Upper lobe of left lung (tissue), 6 donors: Measurements from ENCODE around the gene DGKG. TPM values are rescaled to one million over a fixed set of nuclear protein-coding genes. Genes with fewer than 3 reads are reported as not detected.
A peak's percentile ranks its signal among the peaks of the same experiment; 100 is the strongest.

Experiments
- ATAC-seq, 2 donors: fragments of 200-7000 bp; cut with Tn5 transposase; one replicate each; pipeline ENCODE4 v1.9.1; 2022; ENCODE audit warnings: mild to moderate bottlenecking in 2 of 2, moderate library complexity in 2 of 2; ENCODE audit not compliant: low FRiP score in 2 of 2
- DNase-seq, 2 donors: peaks; one replicate each; pipeline ENCODE4 v3.0.0-alpha.2; 2019 to 2020
- H3K27ac ChIP-seq, 4 donors: fragments of 200-600 bp; sonication (generic); one replicate each; pipeline ENCODE4 v1.5.1; 2016 to 2019
- H3K27me3 ChIP-seq, 4 donors: fragments of 200-600 bp; sonication (generic); one replicate each; pipeline ENCODE4 v1.5.1; 2017 to 2019
- H3K36me3 ChIP-seq, 4 donors: fragments of 200-600 bp; sonication (generic); one replicate each; pipeline ENCODE4 v1.5.1; 2016 to 2019
- H3K4me1 ChIP-seq, 4 donors: fragments of 200-600 bp; sonication (generic); one replicate each; pipeline ENCODE4 v1.5.1; 2018 to 2019
- H3K4me3 ChIP-seq, 4 donors: fragments of 200-600 bp; sonication (generic); one replicate each; pipeline ENCODE4 v1.5.1; 2017 to 2019; ENCODE audit warnings: mild to moderate bottlenecking in 2 of 4, moderate library complexity in 1 of 4
- H3K9me3 ChIP-seq, 4 donors: fragments of 200-600 bp; sonication (generic); one replicate each; pipeline ENCODE4 v1.5.1; 2018 to 2019
- CTCF ChIP-seq, 6 experiments: fragments of 450-650 bp in 4 of 6; fragments of 200-600 bp in 2 of 6; sonication (generic) in 2 of 6; IDR thresholded peaks; one replicate each; pipeline ENCODE4 v1.5.1; 2016 to 2019; ENCODE audit warnings: antibody characterized with exemption in 6 of 6
- EP300 ChIP-seq, 4 donors: sonication (generic); formaldehyde crosslinking; IDR thresholded peaks; one replicate each; pipeline ENCODE4 v1.5.1; 2017; ENCODE audit warnings: antibody characterized with exemption in 4 of 4, control low read depth in 2 of 4
- POLR2A ChIP-seq, 4 donors: fragments of 450-650 bp; IDR thresholded peaks; one replicate each; pipeline ENCODE4 v1.5.1; 2016 to 2017; ENCODE audit warnings: antibody characterized with exemption in 4 of 4, mild to moderate bottlenecking in 2 of 4
- POLR2AphosphoS5 ChIP-seq, 2 donors: sonication (generic); formaldehyde crosslinking; IDR thresholded peaks; one replicate each; pipeline ENCODE4 v1.5.1; 2017; ENCODE audit warnings: antibody characterized with exemption in 2 of 2
- WGBS, 2 donors: methylation state at CpG; one replicate each; pipeline ENCODE4 v1.1.5; 2017 to 2018; 5-methylcytosine and 5-hydroxymethylcytosine counted together
- total RNA-seq, 6 donors: library from RNA; depleted of rRNA in 4 of 6; stranded (reverse); fragments of >200 nt in 4 of 6; gene quantifications; one replicate each; pipeline versions ENCODE4 v1.1.0 to v1.2.1, GENCODE V29; 2016 to 2021
- donor health status: DM: no; HTN: no; CAD: no; lungs with moderate emphysema.
- donor health status: DM: no; HTN: yes; CAD: no; lungs with severe emphysema.

The DGKG gene
- total RNA-seq, 6 donors from 2014 or later: 4.4 to 32.5 (median 6.5) TPM

- DNase-seq (peak in 1 of 2 donors; percentile 11), ATAC-seq (no peak)
- Histone ChIP-seq H3K4me1 (peaks cover 0 to 16% (median 7%) of the 10 kb centered on the region in 4 donors), H3K9me3 (no peaks in the 10 kb centered on the region), H3K27ac (peak overlapping the region in 1 of 4 donors; percentile 35), H3K27me3 (no peaks in the 10 kb centered on the region), H3K36me3 (no peaks in the 10 kb centered on the region), H3K4me3 (no peak overlapping the region)
- TF ChIP-seq CTCF (IDR thresholded peaks at IDR 0.05): no peak
- no peak for TF ChIP-seq POLR2A (IDR thresholded peaks at IDR 0.05)
- no peak for TF ChIP-seq EP300 (IDR thresholded peaks at IDR 0.05)
- TF ChIP-seq POLR2AphosphoS5 (IDR thresholded peaks at IDR 0.05): no peak
- 80 to 83% methylated on average over 16 to 18 of the region's 18 CpGs for WGBS, 2 donors
Measured at GRCh38 chr3:186383026-186383993, 21.3 kb upstream of the DGKG start.

- H3K4me3 ChIP-seq: no peak overlapping the region
- H3K36me3 ChIP-seq: no peaks in the 10 kb centered on the region
- no peak overlapping the region for H3K27ac ChIP-seq
- no peaks in the 10 kb centered on the region for H3K27me3 ChIP-seq
- peaks cover 0 to 16% (median 7%) of the 10 kb centered on the region in 4 donors for H3K4me1 ChIP-seq
- TF ChIP-seq POLR2AphosphoS5 (IDR thresholded peaks at IDR 0.05) (no peak), POLR2A (IDR thresholded peaks at IDR 0.05) (no peak), EP300 (IDR thresholded peaks at IDR 0.05) (no peak), CTCF (IDR thresholded peaks at IDR 0.05) (no peak)
- H3K9me3 ChIP-seq: no peaks in the 10 kb centered on the region
- ATAC-seq: no peak
- DNase-seq: no peak
- WGBS, 2 donors: 56 to 62% methylated on average over 6 of the region's 6 CpGs
Measured at GRCh38 chr3:186382217-186382885, 20.3 kb upstream of the DGKG start.

- H3K27ac ChIP-seq: no peak overlapping the region
- WGBS, 2 donors: 52 to 64% methylated on average over 10 of the region's 10 CpGs
- DNase-seq: no peak
Measured at GRCh38 chr3:186381424-186382216, 19.6 kb upstream of the DGKG start.

More at GRCh38 chr3:186381424-186382216, 19.6 kb upstream of the DGKG start:
- Histone ChIP-seq H3K27me3 (no peaks in the 10 kb centered on the region), H3K9me3 (no peaks in the 10 kb centered on the region), H3K4me1 (peaks cover 0 to 16% (median 7%) of the 10 kb centered on the region in 4 donors), H3K4me3 (peak overlapping the region in 2 of 4 donors; percentile 3 to 4), H3K36me3 (no peaks in the 10 kb centered on the region)
- no peak for TF ChIP-seq POLR2AphosphoS5 (IDR thresholded peaks at IDR 0.05)
- TF ChIP-seq CTCF (IDR thresholded peaks at IDR 0.05): no peak
- TF ChIP-seq POLR2A (IDR thresholded peaks at IDR 0.05): no peak
- ATAC-seq: no peak
